GM23338 (cell line): Measurements from ENCODE around the gene FAM83F. TPM values are rescaled to one million over a fixed set of nuclear protein-coding genes. Genes with fewer than 3 reads are reported as not detected.

Experiments
- ATAC-seq: fragments of 200-7000 bp; cut with Tn5 transposase; 3 replicates; pipeline ENCODE4 v1.9.1; 2020
- DNase-seq: peaks from one replicate; pipeline ENCODE4 v3.0.0-alpha.2; 2015; ENCODE audit warnings: low spot score
- H2AFZ ChIP-seq: fragments of 200-600 bp; sonication (generic); 2 replicates; pipeline ENCODE4 v1.8.0; 2016; ENCODE audit warnings: antibody characterized with exemption, mild to moderate bottlenecking, moderate library complexity
- H3F3A ChIP-seq: fragments of 200-600 bp; sonication (generic); replicated peaks from 2 replicates; pipeline ENCODE4 v1.8.0; 2017; ENCODE audit warnings: antibody characterized with exemption, mixed run types, low read depth
- H3K27ac ChIP-seq: fragments of 200-600 bp; sonication (generic); 2 replicates; pipeline ENCODE4 v1.6.1; 2016; ENCODE audit warnings: low read depth
- H3K27me3 ChIP-seq: fragments of 200-600 bp; sonication (generic); 2 replicates; pipeline ENCODE4 v1.8.0; 2016; ENCODE audit warnings: mild to moderate bottlenecking, mixed run types, moderate library complexity; ENCODE audit not compliant: insufficient read depth
- H3K36me3 ChIP-seq: fragments of 200-600 bp; sonication (generic); 2 replicates; pipeline ENCODE4 v1.8.0; 2016; ENCODE audit warnings: mild to moderate bottlenecking; ENCODE audit not compliant: insufficient read depth
- H3K4me1 ChIP-seq: fragments of 200-600 bp; sonication (generic); 2 replicates; pipeline ENCODE4 v1.8.0; 2016; ENCODE audit warnings: mild to moderate bottlenecking, moderate library complexity; ENCODE audit not compliant: insufficient read depth
- H3K4me2 ChIP-seq: fragments of 200-600 bp; sonication (generic); 2 replicates; pipeline ENCODE4 v1.7.1; 2017; ENCODE audit warnings: mixed run types
- H3K4me3 ChIP-seq: fragments of 200-600 bp; sonication (generic); 2 replicates; pipeline ENCODE4 v1.6.1; 2016; ENCODE audit warnings: mixed run types
- H3K79me2 ChIP-seq: fragments of 200-600 bp; sonication (generic); replicated peaks from 2 replicates; pipeline ENCODE4 v1.8.0; 2017; ENCODE audit warnings: mild to moderate bottlenecking; ENCODE audit not compliant: insufficient read depth
- H3K9me2 ChIP-seq: fragments of 200-600 bp; sonication (generic); 2 replicates; pipeline ENCODE4 v1.8.0; 2017; ENCODE audit not compliant: insufficient read depth
- H4K20me1 ChIP-seq: fragments of 200-600 bp; sonication (generic); replicated peaks from 2 replicates; pipeline ENCODE4 v1.8.0; 2017; ENCODE audit warnings: mild to moderate bottlenecking; ENCODE audit not compliant: insufficient read depth
- H3K27ac Mint-ChIP-seq: 2 replicates; pipeline ENCODE4 v1.8.0; 2020; ENCODE audit warnings: inconsistent platforms, mild to moderate bottlenecking, moderate library complexity, mixed read lengths
- H3K27me3 Mint-ChIP-seq: 3 replicates; pipeline ENCODE4 v1.8.0; 2022; ENCODE audit warnings: low read depth, mild to moderate bottlenecking, moderate library complexity, mixed read lengths, inconsistent platforms; ENCODE audit not compliant: insufficient read depth, poor library complexity
- H3K36me3 Mint-ChIP-seq: 3 replicates; pipeline ENCODE4 v1.8.0; 2021; ENCODE audit warnings: low read depth, mild to moderate bottlenecking, inconsistent platforms, moderate library complexity, mixed read lengths
- H3K4me1 Mint-ChIP-seq: 3 replicates; pipeline ENCODE4 v1.8.0; 2020; ENCODE audit warnings: mild to moderate bottlenecking, inconsistent platforms, mixed read lengths
- H3K4me3 Mint-ChIP-seq: 3 replicates; pipeline ENCODE4 v1.8.0; 2021; ENCODE audit warnings: moderate library complexity, mild to moderate bottlenecking, inconsistent platforms, mixed read lengths
- H3K9me3 Mint-ChIP-seq: 3 replicates; pipeline ENCODE4 v1.8.0; 2020; ENCODE audit warnings: moderate library complexity, mild to moderate bottlenecking, inconsistent platforms, mixed read lengths
- CREB1 ChIP-seq: fragments of 250-450 bp; sonication (Bioruptor Pico); IDR thresholded peaks from 2 replicates; pipeline ENCODE4 v1.5.0; 2020; ENCODE audit warnings: low read depth, mild to moderate bottlenecking, moderate library complexity
- CTCF ChIP-seq, 2 experiments: fragments of 200-600 bp in 1 of 2; sonication (generic) in 1 of 2; conservative IDR thresholded peaks; 2 replicates each; pipeline versions ENCODE4 v1.5.1 to v1.6.1; 2016 to 2017; ENCODE audit warnings: antibody characterized with exemption in 2 of 2, low read depth in 2 of 2, mild to moderate bottlenecking in 2 of 2, moderate library complexity in 1 of 2
- EZH2 ChIP-seq: fragments of 200-600 bp; sonication (generic); IDR thresholded peaks from one replicate; pipeline ENCODE4 v1.8.0; 2017; ENCODE audit warnings: antibody characterized with exemption, mild to moderate bottlenecking, low read depth; ENCODE audit not compliant: unreplicated experiment
- EZH2phosphoT487 ChIP-seq: fragments of 200-600 bp; sonication (generic); IDR thresholded peaks from one replicate; pipeline ENCODE4 v1.8.1; 2018; ENCODE audit warnings: antibody characterized with exemption; ENCODE audit not compliant: unreplicated experiment
- JUNB ChIP-seq: IDR thresholded peaks from one replicate; pipeline ENCODE4 v1.6.1; 2016; ENCODE audit warnings: antibody characterized with exemption; ENCODE audit not compliant: unreplicated experiment
- NANOG ChIP-seq: IDR thresholded peaks from 2 replicates; pipeline ENCODE4 v1.6.1; 2016; ENCODE audit warnings: antibody characterized with exemption, borderline replicate concordance
- POLR2AphosphoS5 ChIP-seq: IDR thresholded peaks from 2 replicates; pipeline ENCODE4 v1.6.1; 2016; ENCODE audit warnings: antibody characterized with exemption, low read depth
- REST ChIP-seq: IDR thresholded peaks from one replicate; pipeline ENCODE4 v1.6.1; 2018; ENCODE audit warnings: antibody characterized with exemption; ENCODE audit not compliant: unreplicated experiment
- STAT1 ChIP-seq: IDR thresholded peaks from one replicate; pipeline ENCODE4 v1.6.1; 2016; ENCODE audit warnings: antibody characterized with exemption; ENCODE audit not compliant: unreplicated experiment
- ZNF114 ChIP-seq: fragments of 250-450 bp; sonication (Bioruptor Pico); IDR thresholded peaks from 2 replicates; pipeline ENCODE4 v1.5.0; 2020; ENCODE audit warnings: mild to moderate bottlenecking, moderate library complexity
- ZNF331 ChIP-seq: fragments of 250-450 bp; sonication (Bioruptor Pico); IDR thresholded peaks from 2 replicates; pipeline ENCODE4 v1.5.0; 2020; ENCODE audit warnings: low read depth, mild to moderate bottlenecking, moderate library complexity
- ZNF462 ChIP-seq: fragments of 250-450 bp; sonication (Bioruptor Pico); IDR thresholded peaks from 2 replicates; pipeline ENCODE4 v1.5.0; 2020; ENCODE audit warnings: mild to moderate bottlenecking, moderate library complexity
- polyA plus RNA-seq: library from polyadenylated mRNA; unstranded; fragments of >200 nt; fragmentation: Nextera tagmentation; extraction: Ambion mirVana; gene quantifications from 2 replicates; pipeline ENCODE4 v1.2.1, GENCODE V29; 2016
- total RNA-seq: library from RNA; depleted of rRNA; stranded (reverse); fragments of >200 nt; shearing (Covaris generic); gene quantifications from 2 replicates; pipeline ENCODE4 v1.2.3, GENCODE V29; 2014
- TF ChIP-seq, protein P1 (sequence below): IDR thresholded peaks from 2 replicates; pipeline ENCODE4 v1.6.1; 2016; ENCODE audit warnings: antibody characterized with exemption

FAM83F gene
- total and polyA plus RNA-seq, 2 experiments from 2014 or later: 3.7 to 15.9 TPM

GRCh38 chr22:40002935-40003715, 8.4 kb downstream of the FAM83F start:
- Mint-ChIP-seq H3K27ac (no peak overlapping the region), H3K36me3 (peaks cover 20% of the 10 kb centered on the region), H3K27me3 (peaks cover 14% of the 10 kb centered on the region), H3K9me3 (no peaks in the 10 kb centered on the region; the same call in 2 of the 3 replicates), H3K4me3 (no peak overlapping the region), H3K4me1 (peaks cover 81% of the 10 kb centered on the region)
- Histone ChIP-seq H3K9me2 (no peaks in the 10 kb centered on the region), H3K4me1 (peaks cover 61% of the 10 kb centered on the region), H4K20me1 (peaks cover 11% of the 10 kb centered on the region), H3K27me3 (no peaks in the 10 kb centered on the region), H3K79me2 (peaks cover 66% of the 10 kb centered on the region), H3K27ac (no peak overlapping the region), H2AFZ (no peak overlapping the region), H3K36me3 (no peaks in the 10 kb centered on the region; the same call in 1 of the 2 replicates), H3F3A (peaks cover 7% of the 10 kb centered on the region; the same call in 1 of the 2 replicates), H3K4me3 (no peak overlapping the region), H3K4me2 (no peak overlapping the region; the same call in 1 of the 2 replicates)
- no peak for ATAC-seq
- no peak for DNase-seq
- TF ChIP-seq EZH2 (no peak), ZNF462 (CRISPR knock-in tag) (no peak), CTCF (conservative IDR thresholded peaks at IDR 0.05; ENCODE audit: low read depth in 2 of 2) (no peak), STAT1 (no peak), POLR2AphosphoS5 (no peak), NANOG (no peak), EZH2phosphoT487 (no peak), CREB1 (CRISPR knock-in tag) (no peak), JUNB (no peak), ZNF114 (no peak), REST (no peak), ZNF331 (CRISPR knock-in tag) (no peak)
- TF ChIP-seq, protein P1, sequence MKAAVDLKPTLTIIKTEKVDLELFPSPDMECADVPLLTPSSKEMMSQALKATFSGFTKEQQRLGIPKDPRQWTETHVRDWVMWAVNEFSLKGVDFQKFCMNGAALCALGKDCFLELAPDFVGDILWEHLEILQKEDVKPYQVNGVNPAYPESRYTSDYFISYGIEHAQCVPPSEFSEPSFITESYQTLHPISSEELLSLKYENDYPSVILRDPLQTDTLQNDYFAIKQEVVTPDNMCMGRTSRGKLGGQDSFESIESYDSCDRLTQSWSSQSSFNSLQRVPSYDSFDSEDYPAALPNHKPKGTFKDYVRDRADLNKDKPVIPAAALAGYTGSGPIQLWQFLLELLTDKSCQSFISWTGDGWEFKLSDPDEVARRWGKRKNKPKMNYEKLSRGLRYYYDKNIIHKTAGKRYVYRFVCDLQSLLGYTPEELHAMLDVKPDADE: no peak
